Cardiac fibroblast (primary cell): Measurements from ENCODE around the gene PPM1F.

ENCODE experiments used
- DNase-seq, 2 donors: peaks; one replicate each; pipeline versions ENCODE4 v3.0.0 to v3.0.0-alpha.2; 2010; ENCODE audit warnings: low read depth in 2 of 2
- H3K4me3 ChIP-seq, 2 donors: replicated peaks in 1 of 2; 1 replicate in 1 of 2; 2 replicates in 1 of 2; pipeline ENCODE4 v1.5.1; 2011; ENCODE audit warnings: low read depth in 2 of 2, low read length in 2 of 2, mild to moderate bottlenecking in 2 of 2, moderate library complexity in 1 of 2
- TF ChIP-seq, protein P1 (sequence below): IDR thresholded peaks from one replicate; pipeline ENCODE4 v1.5.1; 2011; ENCODE audit warnings: low read depth, mild to moderate bottlenecking, low read length, inconsistent platforms

The PPM1F gene

DNA sequence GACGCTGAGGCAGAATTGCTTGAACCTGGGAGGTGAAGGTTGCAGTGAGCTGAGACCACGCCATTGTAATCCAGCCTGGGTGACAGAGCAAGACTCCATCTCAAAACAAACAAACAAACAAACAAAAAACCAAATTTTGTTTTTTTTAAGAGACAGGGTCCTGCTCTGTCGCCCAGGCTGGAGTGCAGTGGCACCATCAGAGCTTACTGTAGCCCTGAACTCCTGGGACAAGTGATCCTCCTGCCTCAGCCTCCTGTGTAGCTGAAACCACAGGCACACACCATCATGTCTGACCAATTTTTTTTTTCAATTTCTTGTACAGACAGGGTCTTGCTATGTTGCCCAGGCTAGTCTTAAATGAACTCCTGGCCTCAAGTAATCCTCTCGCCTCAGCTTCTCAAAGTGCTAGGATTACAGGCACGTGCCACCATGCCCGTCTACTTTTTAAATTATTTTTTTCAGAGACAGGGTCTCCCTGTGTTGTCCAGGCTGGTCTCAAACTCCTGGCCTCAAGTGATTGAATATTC, 13.2 kb upstream of the PPM1F start:
- TF ChIP-seq, protein P1, sequence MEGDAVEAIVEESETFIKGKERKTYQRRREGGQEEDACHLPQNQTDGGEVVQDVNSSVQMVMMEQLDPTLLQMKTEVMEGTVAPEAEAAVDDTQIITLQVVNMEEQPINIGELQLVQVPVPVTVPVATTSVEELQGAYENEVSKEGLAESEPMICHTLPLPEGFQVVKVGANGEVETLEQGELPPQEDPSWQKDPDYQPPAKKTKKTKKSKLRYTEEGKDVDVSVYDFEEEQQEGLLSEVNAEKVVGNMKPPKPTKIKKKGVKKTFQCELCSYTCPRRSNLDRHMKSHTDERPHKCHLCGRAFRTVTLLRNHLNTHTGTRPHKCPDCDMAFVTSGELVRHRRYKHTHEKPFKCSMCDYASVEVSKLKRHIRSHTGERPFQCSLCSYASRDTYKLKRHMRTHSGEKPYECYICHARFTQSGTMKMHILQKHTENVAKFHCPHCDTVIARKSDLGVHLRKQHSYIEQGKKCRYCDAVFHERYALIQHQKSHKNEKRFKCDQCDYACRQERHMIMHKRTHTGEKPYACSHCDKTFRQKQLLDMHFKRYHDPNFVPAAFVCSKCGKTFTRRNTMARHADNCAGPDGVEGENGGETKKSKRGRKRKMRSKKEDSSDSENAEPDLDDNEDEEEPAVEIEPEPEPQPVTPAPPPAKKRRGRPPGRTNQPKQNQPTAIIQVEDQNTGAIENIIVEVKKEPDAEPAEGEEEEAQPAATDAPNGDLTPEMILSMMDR = no peak
- DNase-seq = no peak
- no peak overlapping the region for H3K4me3 ChIP-seq

DNA sequence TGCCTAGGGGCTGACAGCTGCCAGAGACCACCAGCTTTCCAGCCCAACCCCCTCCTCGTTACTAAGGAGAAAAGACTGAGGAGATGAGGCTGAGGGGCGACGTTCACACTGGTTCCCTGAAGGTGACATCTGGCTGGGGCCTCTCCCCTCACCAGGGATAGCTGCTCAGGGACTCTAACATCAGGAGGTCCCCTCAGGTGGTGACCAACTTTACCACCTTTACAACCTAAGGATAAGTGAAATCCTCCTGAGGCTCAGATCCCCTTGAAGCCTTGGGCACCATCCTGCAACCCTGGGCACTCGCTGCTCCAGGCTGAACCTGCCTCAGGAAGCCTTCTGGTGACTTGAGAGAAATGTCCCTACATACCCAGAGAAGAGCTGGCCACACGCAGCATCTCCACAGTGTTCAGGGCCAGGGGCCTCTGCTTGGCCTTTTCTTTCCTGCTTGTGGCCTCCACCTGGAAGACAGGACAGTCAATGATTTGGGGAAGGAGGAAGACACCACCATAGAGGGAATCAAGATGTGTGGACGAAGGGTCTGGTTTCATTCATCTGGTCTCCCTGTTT, 12.4 kb upstream of the PPM1F start:
- TF ChIP-seq, protein P1 = no peak
- DNase-seq = no peak
- no peak overlapping the region for H3K4me3 ChIP-seq

DNA sequence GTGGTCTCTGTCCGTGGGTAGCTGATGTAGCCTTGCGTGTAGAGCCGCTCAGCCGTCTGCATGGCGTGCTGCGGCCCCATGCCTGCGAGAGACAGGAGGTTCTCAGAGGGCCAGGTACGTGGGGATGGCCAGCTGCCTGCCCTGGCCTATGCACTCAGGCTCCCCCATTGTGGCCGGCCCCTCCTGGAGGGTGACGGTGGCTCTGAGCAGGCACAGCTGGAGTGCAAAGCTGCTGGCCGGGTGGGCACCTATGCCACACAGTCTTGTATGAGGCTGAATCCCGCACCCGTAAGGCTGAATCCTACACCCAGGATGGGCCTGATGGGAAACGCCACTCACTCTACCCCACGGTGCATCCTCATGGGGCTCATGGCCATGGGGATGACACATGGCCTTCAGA, 11.6 kb upstream of the PPM1F start:
- TF ChIP-seq, protein P1 = no peak
- no peak for DNase-seq
- no peak overlapping the region for H3K4me3 ChIP-seq

DNA sequence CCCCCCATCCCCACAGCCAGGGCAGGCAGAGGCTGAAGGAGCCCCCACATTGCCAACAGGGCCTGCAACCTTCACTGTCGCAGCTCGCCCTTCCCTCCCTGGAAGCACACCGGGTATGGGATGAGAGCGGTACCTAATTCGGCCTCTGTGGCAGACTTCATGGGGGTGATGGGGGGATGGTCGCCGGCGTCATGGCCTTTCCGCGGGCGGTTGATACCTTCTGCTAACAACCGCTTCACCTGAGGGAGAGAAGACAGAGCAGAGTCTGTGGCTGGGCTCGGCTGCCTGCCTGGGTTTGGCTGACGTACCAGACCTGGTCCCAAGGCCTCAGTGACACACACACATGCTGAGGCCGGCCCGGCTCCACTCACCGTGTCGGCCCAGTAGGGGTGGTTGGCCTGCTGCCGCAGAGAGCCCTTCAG, 11.2 kb upstream of the PPM1F start:
- TF ChIP-seq, protein P1 = no peak

DNA sequence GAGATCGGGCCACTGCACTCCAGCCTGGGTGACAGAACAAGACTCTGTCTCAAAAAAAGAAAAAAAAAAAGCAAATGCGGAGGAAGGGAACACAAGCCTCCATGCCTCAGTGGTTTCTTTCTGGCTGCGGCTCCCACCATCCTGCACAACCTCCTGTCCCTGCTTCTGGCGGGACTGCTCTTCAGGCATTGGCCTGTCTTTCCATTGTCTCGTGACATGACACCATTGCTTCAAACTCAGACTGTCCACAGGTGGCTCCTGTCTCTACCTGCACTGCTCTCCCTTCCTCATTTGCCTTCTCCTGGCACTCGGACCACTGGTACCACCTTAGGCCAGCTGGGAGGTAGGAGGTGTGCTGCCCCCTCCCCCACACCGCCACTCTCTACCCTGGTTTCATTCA, 10.6 kb upstream of the PPM1F start:
- DNase-seq = no peak
- TF ChIP-seq, protein P1 = no peak
- no peak overlapping the region for H3K4me3 ChIP-seq

More for the DNA sequence above, 11.2 kb upstream of the PPM1F start:
- no peak for DNase-seq
- H3K4me3 ChIP-seq = no peak overlapping the region

DNA sequence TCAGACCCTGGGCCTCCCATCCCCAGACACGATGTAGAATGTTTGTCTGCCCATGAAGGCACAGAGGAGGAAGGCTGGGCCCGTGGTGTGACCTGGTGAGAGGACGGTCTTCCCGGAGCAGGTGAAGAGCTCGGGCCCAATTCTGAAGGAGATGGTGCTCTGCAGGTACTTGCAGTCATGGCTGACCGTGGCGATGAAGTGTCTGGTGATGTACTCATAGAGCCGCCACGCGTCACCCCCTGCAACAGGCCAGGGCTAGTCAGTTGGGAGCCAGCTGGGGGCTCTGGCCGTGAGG, 10.0 kb upstream of the PPM1F start:
- no peak for DNase-seq
- TF ChIP-seq, protein P1 = no peak
- H3K4me3 ChIP-seq = no peak overlapping the region
